ENCODE results near the gene IKZF4.
"Not testable (repeated sequence)": the region's sequence is repeated elsewhere in the genome, so short reads cannot be mapped to it uniquely, and the experiment has no call there.

Gene IKZF4

GRCh38 chr12:56020423-56021184 lies at the start of gene IKZF4:
TSS of gene IKZF4 (plus strand) at chr12:56021043. CDS start at chr12:56021494, 451 bp downstream.
- no peak for DNase-seq

GRCh38 chr12:55972042-55972441 lies 48.8 kb upstream of the IKZF4 start:
- no peak for DNase-seq

DNA sequence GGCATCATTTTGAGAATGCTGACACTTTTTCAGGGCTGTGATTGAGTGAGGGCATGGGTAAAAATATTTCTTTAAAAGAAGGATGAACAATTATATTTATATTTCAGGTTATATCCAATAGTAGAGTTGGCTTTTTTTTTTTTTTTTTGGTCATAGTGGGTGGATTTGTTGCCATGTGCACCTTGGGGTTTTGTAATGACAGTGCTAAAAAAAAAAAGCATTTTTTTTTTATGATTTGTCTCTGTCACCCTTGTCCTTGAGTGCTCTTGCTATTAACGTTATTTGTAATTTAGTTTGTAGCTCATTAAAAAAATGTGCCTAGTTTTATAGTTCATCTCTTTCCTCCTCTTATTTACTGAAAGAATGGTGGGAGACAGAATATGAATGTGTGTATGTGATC lies 48.4 kb upstream of the IKZF4 start:
- DNase-seq, result no peak

DNA sequence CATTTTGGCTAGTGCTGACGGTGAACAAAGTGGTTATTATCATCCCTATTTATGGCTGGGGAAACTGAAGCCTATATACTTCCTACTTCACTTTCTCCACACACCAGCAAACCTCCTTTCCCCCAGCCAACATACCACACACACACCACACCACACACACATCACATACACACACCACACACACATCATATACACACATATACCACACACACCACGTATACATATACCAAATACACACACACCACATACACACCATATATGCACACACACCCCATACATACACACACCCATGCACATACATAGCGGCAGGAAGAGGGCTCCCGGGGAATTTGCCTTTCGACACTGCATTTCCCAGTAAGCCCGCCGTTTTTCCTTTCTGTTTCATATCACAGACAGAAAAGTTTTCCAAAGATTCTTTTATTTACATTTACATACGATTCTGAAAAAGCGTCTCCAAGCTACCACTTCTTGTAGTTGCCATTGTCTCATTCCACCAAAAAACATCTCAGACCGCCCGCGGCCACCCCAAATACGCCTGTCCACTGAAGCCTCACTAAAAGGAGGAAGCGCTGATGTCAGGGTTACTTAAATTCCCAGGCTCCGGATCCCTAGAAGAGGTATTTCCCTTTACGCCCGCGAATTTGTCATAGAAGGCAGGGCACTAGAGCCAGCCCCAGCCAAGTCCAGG lies 47.8 kb upstream of the IKZF4 start:
- no peak for DNase-seq

DNA sequence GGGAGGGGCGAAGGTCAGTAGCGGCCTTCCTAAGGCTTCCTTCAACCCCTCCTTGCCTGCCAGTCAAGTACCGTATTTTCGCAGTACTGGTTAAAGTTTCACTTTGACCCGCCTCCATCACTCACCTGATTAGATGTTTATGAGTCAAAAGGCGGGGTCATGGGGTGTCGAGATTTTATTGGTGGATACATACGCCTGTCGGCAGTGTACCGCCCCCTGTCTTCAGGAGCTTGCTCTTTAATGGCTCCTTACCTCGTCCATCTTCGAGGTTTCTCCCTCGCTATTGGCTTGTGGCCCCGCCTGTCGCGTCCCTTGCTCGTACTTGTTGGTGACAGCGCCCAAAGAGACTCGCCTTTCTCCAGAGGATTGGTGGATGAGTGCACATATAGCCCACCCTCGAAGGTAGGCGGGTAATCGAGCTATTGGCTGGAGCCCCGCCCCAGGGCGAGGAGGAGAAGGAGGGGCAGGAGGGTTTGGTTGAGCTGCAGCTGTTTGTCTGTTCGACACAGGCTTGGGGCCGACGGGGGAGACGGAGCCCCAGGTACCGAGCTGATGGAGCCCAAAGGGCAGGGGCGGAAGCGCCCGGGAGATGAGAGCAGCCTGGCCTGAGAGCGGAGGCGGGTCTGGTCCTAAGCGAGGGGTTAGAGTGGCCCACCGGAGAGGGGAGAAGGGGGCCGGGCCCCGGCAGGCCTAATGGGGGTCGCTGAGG lies 47.1 kb upstream of the IKZF4 start, which contains the start of gene RAB5B:
TSS of gene RAB5B (plus strand) at position 480 of the 709 bp plus-strand sequence. CDS start 12,883 bp downstream, outside the sequence.
- peak; percentile 93 for DNase-seq

- DNase-seq, result peak; percentile 13
These were observed 46.5 kb upstream of the IKZF4 start for GRCh38 chr12:55974308-55974730.

- no peak for DNase-seq
These were observed 42.5 kb upstream of the IKZF4 start for GRCh38 chr12:55978393-55978792.

- no peak for DNase-seq
These were observed 41.8 kb upstream of the IKZF4 start for GRCh38 chr12:55979069-55979468.

DNA sequence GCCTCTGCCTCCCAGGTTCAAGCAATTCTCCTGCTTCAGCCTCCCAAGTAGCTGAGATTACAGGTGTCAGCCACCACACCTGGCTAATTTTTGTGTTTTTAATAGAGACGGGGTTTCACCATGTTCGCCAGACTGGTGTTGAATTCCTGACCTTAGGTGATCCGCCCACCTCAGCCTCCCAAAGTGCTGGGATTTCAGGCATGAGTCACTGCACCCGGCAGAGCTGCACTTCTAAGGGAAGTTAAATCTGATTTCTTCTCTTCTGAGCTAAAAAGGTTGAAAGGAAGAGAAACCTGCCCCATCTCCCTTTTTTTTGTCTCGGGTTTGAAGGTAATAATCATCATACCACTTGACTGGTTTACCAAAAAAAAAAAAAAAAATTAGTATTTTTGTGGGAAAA lies 39.0 kb upstream of the IKZF4 start:
- DNase-seq, result not testable (repeated sequence)

DNA sequence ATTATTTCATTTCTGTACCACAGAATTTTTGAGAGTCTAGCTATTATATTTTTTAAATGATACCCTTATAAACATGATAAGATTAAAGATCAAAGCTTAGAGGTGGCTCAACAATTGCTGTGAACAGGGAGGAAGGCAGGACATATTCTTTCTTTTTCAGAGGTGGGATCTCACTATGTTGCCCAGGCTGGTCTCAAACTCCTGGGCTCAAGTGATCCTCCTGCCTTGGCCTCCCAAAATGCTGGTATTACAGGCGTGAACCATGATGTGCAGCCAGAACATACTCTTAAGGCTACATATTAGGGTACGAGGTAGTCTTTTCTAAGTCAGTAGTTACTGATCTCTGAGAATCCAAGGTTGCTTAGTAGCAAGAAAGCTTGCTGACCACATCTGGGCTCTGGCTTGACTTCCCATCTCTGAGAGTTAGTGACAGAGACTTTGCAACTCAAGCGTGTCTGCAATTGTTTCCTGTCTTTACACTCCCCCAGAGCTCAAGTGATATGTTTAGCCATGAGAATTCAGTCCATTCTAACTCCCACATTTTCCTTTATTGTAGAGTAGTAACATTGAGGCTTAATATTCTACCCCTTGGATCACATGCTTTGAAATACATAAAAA lies 38.4 kb upstream of the IKZF4 start:
- DNase-seq, result no peak

DNA sequence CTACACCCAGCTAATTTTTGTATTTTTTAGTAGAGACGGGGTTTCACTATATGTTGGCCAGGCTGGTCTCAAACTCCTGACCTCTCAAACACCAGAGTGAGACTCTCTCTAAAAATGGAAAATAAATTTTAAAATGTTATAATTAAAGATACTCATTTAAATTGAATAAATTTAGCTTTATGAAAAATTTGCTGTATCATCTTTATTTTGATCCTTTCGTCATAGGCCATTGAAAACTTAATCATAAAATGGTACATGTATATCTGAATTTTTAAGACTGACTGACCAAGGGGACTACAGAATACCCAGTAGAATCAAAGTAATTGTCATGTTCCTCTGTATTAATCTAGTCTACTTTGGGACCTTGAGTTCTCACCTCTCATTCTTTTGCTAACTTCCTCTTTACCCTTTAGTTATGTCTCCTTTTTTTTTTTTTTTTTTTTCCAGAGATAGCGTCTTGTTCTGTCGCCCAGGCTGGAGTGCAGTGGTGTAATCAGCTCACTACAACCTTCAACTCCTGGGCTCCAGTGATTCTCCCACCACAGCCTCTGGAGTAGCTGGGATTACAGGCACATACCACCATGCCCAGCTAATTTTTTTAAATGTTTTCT lies 37.5 kb upstream of the IKZF4 start:
- no peak for DNase-seq

- DNase-seq, result no peak
These were observed 36.0 kb upstream of the IKZF4 start for GRCh38 chr12:55984861-55985260.

- no peak for DNase-seq
These were observed 35.5 kb upstream of the IKZF4 start for GRCh38 chr12:55985341-55985740.

GRCh38 chr12:55985976-55986375 lies 34.9 kb upstream of the IKZF4 start:
- DNase-seq, result not testable (repeated sequence)

- DNase-seq, result no peak
These were observed 29.7 kb upstream of the IKZF4 start for GRCh38 chr12:55991110-55991509.

DNA sequence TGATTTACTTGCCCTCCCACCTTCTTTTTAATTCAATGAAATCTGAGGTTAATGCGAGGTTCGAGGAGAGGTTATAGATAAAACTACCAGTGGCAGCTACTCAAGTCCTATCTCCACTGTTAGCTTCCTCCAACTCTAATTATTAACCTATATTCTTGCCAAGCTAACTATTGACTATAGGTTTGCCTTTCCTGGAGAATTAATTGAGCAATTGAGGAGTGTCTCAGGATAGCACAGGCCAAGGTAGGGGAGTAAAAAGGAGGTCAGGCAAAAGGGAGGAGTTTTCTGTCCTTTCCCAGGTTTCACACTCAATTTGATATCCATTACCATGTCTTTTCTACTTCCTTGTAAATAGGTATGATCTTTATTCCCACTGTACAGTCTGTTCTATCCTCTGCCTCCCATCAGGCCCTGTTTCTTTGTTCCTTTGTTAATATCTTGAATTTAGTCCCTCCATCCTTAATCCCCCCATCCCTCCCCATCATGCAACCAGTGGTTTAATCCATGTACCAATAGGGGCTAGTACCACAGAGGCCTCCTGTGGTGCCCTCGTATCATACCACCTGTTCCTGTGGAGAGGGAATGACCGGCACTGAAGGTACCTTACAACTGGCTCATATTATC lies 27.5 kb upstream of the IKZF4 start:
- no peak for DNase-seq

- no peak for DNase-seq
These were observed 25.5 kb upstream of the IKZF4 start for GRCh38 chr12:55995366-55995765.

DNA sequence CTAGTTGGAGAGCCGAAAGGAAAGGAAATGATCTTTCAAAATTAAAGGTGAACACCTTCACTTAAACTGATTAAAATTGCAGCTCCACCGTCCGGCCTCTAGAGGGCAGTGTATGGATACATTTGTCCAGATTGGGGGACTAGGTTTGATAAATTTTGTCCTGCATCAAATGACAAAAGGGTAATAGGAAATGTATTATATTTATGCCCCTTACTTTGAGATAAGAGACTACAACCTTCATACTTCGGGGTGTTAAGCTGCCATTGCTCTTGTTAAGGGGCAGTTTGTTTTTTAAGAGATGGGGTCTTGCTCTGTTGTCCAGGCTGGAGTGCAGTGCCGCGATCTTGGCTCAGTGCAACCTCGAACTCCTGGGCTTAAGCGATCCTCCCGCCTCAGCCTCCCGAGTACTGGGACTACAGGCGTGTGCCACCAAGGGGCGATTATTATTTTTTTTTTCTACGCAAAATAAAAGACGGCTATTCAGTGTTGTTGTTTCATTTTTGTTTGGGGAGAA lies 24.6 kb upstream of the IKZF4 start:
- peak; percentile 37 for DNase-seq

GRCh38 chr12:55996715-55997534 lies 23.9 kb upstream of the IKZF4 start, which contains the start of gene SUOX:
TSS of gene SUOX (plus strand) at chr12:55997276. CDS start at chr12:56002222, 4,946 bp downstream.
- no peak for DNase-seq

DNA sequence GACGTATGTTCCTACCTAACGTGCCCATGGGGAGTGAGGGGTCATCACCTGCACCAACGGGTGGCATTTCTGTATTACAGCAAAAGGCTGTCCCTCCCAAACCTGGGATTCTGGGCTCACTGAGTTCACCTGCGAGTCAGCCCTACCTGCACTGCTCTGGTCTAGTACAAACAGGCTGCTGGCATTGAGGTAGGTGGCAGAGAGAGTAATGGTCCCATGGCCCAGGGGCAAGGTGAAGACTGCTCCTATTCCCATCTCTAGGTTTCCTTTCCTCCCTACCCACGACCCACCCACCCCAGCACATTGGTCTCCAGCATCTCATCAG lies 23.3 kb upstream of the IKZF4 start:
- DNase-seq, result no peak

GRCh38 chr12:55999522-55999921 lies 21.3 kb upstream of the IKZF4 start:
- DNase-seq, result not testable (repeated sequence)

Measured in stimulated activated CD4-positive, alpha-beta T cell treated with anti-CD3 and anti-CD28 coated beads, Interleukin-12 subunit alpha, Interleukin-12 subunit beta, amount 100 ng/mL, for 4 hours (primary cell).